Activated naive CD4-positive, alpha-beta T cell treated with anti-CD3 and anti-CD28 coated beads for 36 hours (primary cell): ENCODE data around the gene ACOT2. TPM values are rescaled to one million over a fixed set of nuclear protein-coding genes. Genes with fewer than 3 reads are reported as not detected.
A peak's percentile ranks its signal among the peaks of the same experiment; 100 is the strongest.
"Not testable (repeated sequence)": the region's sequence is repeated elsewhere in the genome, so short reads cannot be mapped to it uniquely, and the experiment has no call there.

Experiments
- CTCF ChIA-PET: fragments of 350-600 bp; sonication (Branson Sonifier 250); formaldehyde crosslinking; loops from one replicate; lab custom pipeline; 2021; ENCODE audit warnings: antibody characterized with exemption; lab: Charles Lee
- DNase-seq: peaks from one replicate; pipeline ENCODE4 v3.0.0-alpha.2; 2020
- H3K27ac Mint-ChIP-seq: one replicate; pipeline ENCODE4 v1.8.0; 2021; ENCODE audit warnings: mild to moderate bottlenecking, mixed read lengths
- H3K27me3 Mint-ChIP-seq: one replicate; pipeline ENCODE4 v1.8.0; 2021; ENCODE audit warnings: low read depth, mixed read lengths
- H3K36me3 Mint-ChIP-seq: one replicate; pipeline ENCODE4 v1.8.0; 2021; ENCODE audit warnings: low read depth, mixed read lengths
- H3K4me1 Mint-ChIP-seq: one replicate; pipeline ENCODE4 v1.8.0; 2021; ENCODE audit warnings: low read depth, mixed read lengths
- H3K4me3 Mint-ChIP-seq: one replicate; pipeline ENCODE4 v1.8.0; 2021; ENCODE audit warnings: mild to moderate bottlenecking, moderate library complexity, mixed read lengths
- H3K9me3 Mint-ChIP-seq: one replicate; pipeline ENCODE4 v1.8.0; 2021; ENCODE audit warnings: mixed read lengths
- intact Hi-C: fragments of 100-400 bp; cut with micrococcal nuclease; formaldehyde crosslinking; loops from one replicate; pipeline ENCODE4 v1.15.1; 2023
- total RNA-seq, 2 experiments: library from RNA; stranded (reverse); gene quantifications; one replicate each; pipeline ENCODE4 v1.2.3, GENCODE V29; 2021

The ACOT2 gene
- total RNA-seq, result 1 to 10 TPM; 2.9 to 3.3 TPM

- CTCF ChIA-PET, result interaction anchor here (0.6 to 4.1 kb wide), 13 partner anchors 9 to 468 kb away, joined by 3 to 33 read pairs (median 4); partner anchors contain the start of gene PTGR2
- not testable (repeated sequence) for H3K27me3 Mint-ChIP-seq, H3K9me3 Mint-ChIP-seq
- peak within 1 kb of the TSS; percentile 95 for H3K27ac Mint-ChIP-seq
- peak within 1 kb of the TSS; percentile 83 for H3K4me3 Mint-ChIP-seq
- H3K36me3 Mint-ChIP-seq, result peaks cover 30% of the 10 kb centered on the region
- intact Hi-C loops, result loop anchor here (1.0 to 5.0 kb wide), 6 partner anchors 42 to 449 kb away; partner anchors contain the start of genes DNAL1 and NUMB
- peak; percentile 86 for DNase-seq
- peaks cover 46% of the 10 kb centered on the region for H3K4me1 Mint-ChIP-seq
These were observed at the start of gene ACOT2 for GRCh38 chr14:73569185-73569958. Gene ACOT2, plus strand, starts transcription at chr14:73569213. Its CDS starts 28 bp downstream, at chr14:73569241.

- H3K4me1 Mint-ChIP-seq, result no peaks in the 10 kb centered on the region
- no peaks in the 10 kb centered on the region for H3K36me3 Mint-ChIP-seq
- H3K27ac Mint-ChIP-seq, result no peak overlapping the region
- CTCF ChIA-PET, result interaction anchor here (6.1 kb wide), 1 partner anchor 13 kb away, joined by 29 read pairs; no protein-coding TSS in a partner anchor
- H3K9me3 Mint-ChIP-seq, result no peaks in the 10 kb centered on the region
- H3K4me3 Mint-ChIP-seq, result no peak overlapping the region
- no peak for DNase-seq
- intact Hi-C loops, result no loop called here
- H3K27me3 Mint-ChIP-seq, result no peaks in the 10 kb centered on the region
These were observed 47.8 kb upstream of the ACOT2 start for GRCh38 chr14:73521229-73521628.

- no peak overlapping the region for H3K4me3 Mint-ChIP-seq
- DNase-seq, result no peak
- CTCF ChIA-PET, result interaction anchor here (0.6 to 1.8 kb wide), 5 partner anchors 16 to 109 kb away, joined by 3 to 7 read pairs (median 4); no protein-coding TSS in a partner anchor
- intact Hi-C loops, result no loop called here
- H3K36me3 Mint-ChIP-seq, result no peaks in the 10 kb centered on the region
- no peaks in the 10 kb centered on the region for H3K27me3 Mint-ChIP-seq
- H3K9me3 Mint-ChIP-seq, result no peaks in the 10 kb centered on the region
- no peak overlapping the region for H3K27ac Mint-ChIP-seq
- no peaks in the 10 kb centered on the region for H3K4me1 Mint-ChIP-seq
These were observed 44.5 kb upstream of the ACOT2 start for GRCh38 chr14:73524493-73524892.

- no peak for DNase-seq
- CTCF ChIA-PET, result interaction anchor here (0.6 to 1.9 kb wide), 3 partner anchors 15 to 302 kb away, joined by 3 to 5 read pairs (median 3); no protein-coding TSS in a partner anchor
- Mint-ChIP-seq H3K27me3 (no peaks in the 10 kb centered on the region), H3K4me3 (no peak overlapping the region), H3K9me3 (no peaks in the 10 kb centered on the region), H3K36me3 (no peaks in the 10 kb centered on the region), H3K4me1 (no peaks in the 10 kb centered on the region), H3K27ac (no peak overlapping the region)
- intact Hi-C loops, result loop anchor here (5.0 kb wide), 1 partner anchor 41 kb away; the partner anchor contains the start of gene ACOT2
These were observed 42.7 kb upstream of the ACOT2 start for GRCh38 chr14:73526036-73526984.

- H3K4me3 Mint-ChIP-seq, H3K9me3 Mint-ChIP-seq, H3K4me1 Mint-ChIP-seq, H3K27me3 Mint-ChIP-seq, H3K36me3 Mint-ChIP-seq, H3K27ac Mint-ChIP-seq, DNase-seq, CTCF ChIA-PET: not testable (repeated sequence)
- intact Hi-C loops, result loop anchor here (5.0 kb wide), 1 partner anchor 38 kb away; the partner anchor contains the start of gene ACOT2
These were observed 39.7 kb upstream of the ACOT2 start for GRCh38 chr14:73529356-73529755.

- H3K4me1 Mint-ChIP-seq, intact Hi-C loops, H3K4me3 Mint-ChIP-seq, DNase-seq, H3K27me3 Mint-ChIP-seq, H3K9me3 Mint-ChIP-seq, H3K36me3 Mint-ChIP-seq, H3K27ac Mint-ChIP-seq, CTCF ChIA-PET: not testable (repeated sequence)
These were observed 37.0 kb upstream of the ACOT2 start for GRCh38 chr14:73531971-73532370.

GRCh38 chr14:73537244-73538045, 31.6 kb upstream of the ACOT2 start:
- H3K4me3 Mint-ChIP-seq, H3K27ac Mint-ChIP-seq, H3K9me3 Mint-ChIP-seq, H3K27me3 Mint-ChIP-seq, CTCF ChIA-PET, H3K4me1 Mint-ChIP-seq, intact Hi-C loops, H3K36me3 Mint-ChIP-seq, DNase-seq: not testable (repeated sequence)

GRCh38 chr14:73539017-73539416, 30.0 kb upstream of the ACOT2 start:
- H3K4me3 Mint-ChIP-seq, CTCF ChIA-PET, H3K4me1 Mint-ChIP-seq, H3K36me3 Mint-ChIP-seq, H3K9me3 Mint-ChIP-seq, DNase-seq, H3K27me3 Mint-ChIP-seq, H3K27ac Mint-ChIP-seq, intact Hi-C loops: not testable (repeated sequence)

- H3K27me3 Mint-ChIP-seq, intact Hi-C loops, H3K4me1 Mint-ChIP-seq, H3K27ac Mint-ChIP-seq, H3K9me3 Mint-ChIP-seq, DNase-seq, H3K4me3 Mint-ChIP-seq, CTCF ChIA-PET, H3K36me3 Mint-ChIP-seq: not testable (repeated sequence)
These were observed 26.1 kb upstream of the ACOT2 start for GRCh38 chr14:73542961-73543360.

- H3K36me3 Mint-ChIP-seq, H3K27ac Mint-ChIP-seq, CTCF ChIA-PET, H3K9me3 Mint-ChIP-seq, DNase-seq, intact Hi-C loops, H3K27me3 Mint-ChIP-seq, H3K4me3 Mint-ChIP-seq, H3K4me1 Mint-ChIP-seq: not testable (repeated sequence)
These were observed 23.7 kb upstream of the ACOT2 start for GRCh38 chr14:73545353-73545752.

GRCh38 chr14:73549097-73549496, 19.9 kb upstream of the ACOT2 start:
- H3K4me3 Mint-ChIP-seq, H3K36me3 Mint-ChIP-seq, CTCF ChIA-PET, H3K4me1 Mint-ChIP-seq, DNase-seq, H3K27ac Mint-ChIP-seq, H3K27me3 Mint-ChIP-seq, intact Hi-C loops, H3K9me3 Mint-ChIP-seq: not testable (repeated sequence)
